HG02571 (cell line): Measurements from ENCODE around the gene NFAT5.

Source experiments
- ATAC-seq: cut with Tn5 transposase; IDR thresholded peaks from one replicate; pipeline ENCODE4 v1.9.1; 2021; ENCODE audit warnings: mild to moderate bottlenecking, moderate library complexity; ENCODE audit not compliant: unreplicated experiment

NFAT5 gene

GRCh38 chr16:69590590-69590989 is 24.8 kb downstream of the NFAT5 start:
- no peak for ATAC-seq

GRCh38 chr16:69593751-69594255 is 28.0 kb downstream of the NFAT5 start:
- ATAC-seq = no peak

- no peak for ATAC-seq
Observed at GRCh38 chr16:69595127-69596036, 29.6 kb downstream of the NFAT5 start.

DNA sequence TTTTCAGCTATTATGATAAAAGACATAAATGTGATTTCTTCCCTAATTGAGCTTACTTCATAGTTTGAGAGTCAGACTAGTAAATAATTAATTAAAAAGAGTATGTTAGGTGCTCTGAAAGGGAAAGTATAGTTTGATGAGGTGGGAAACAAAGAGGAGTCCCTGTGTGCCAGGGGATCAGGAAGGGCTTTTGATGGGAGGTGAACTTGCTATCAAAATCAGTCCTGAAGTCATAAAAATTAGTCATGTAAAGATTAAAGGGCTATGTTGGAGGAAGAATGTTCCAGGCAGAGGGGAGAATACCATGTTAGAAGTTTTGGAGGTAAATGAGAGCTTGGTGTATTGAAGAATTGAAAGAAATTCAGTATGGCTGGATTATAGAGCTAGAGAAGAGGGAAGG is 31.0 kb downstream of the NFAT5 start:
- no peak for ATAC-seq

GRCh38 chr16:69598045-69598444 is 32.3 kb downstream of the NFAT5 start:
- ATAC-seq = no peak

GRCh38 chr16:69599731-69600130 is 34.0 kb downstream of the NFAT5 start:
- ATAC-seq = no peak

DNA sequence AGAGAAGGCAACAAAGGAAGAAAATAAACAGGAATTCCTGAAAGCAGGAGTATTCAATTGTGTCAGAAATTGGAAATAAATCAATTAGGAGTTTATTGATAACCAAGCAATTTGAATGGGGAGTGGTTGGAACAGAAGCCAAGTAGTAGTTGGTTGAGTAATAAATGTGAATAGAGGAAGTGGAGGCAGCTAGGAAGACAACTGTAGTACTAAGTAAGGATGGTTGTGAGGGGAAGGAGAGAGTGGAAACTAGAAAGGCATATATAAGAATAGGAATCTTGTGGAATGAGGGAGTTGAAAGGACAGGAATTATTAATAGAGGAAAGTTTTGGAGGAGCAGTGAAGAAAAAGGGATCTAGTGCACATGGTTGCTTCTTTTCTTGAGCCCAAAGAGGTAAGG is 34.4 kb downstream of the NFAT5 start:
- ATAC-seq = no peak

GRCh38 chr16:69601250-69601649 is 35.5 kb downstream of the NFAT5 start:
- ATAC-seq = no peak

GRCh38 chr16:69606985-69607384 is 41.2 kb downstream of the NFAT5 start:
- no peak for ATAC-seq

- no peak for ATAC-seq
Observed at GRCh38 chr16:69607674-69608073, 41.9 kb downstream of the NFAT5 start.

DNA sequence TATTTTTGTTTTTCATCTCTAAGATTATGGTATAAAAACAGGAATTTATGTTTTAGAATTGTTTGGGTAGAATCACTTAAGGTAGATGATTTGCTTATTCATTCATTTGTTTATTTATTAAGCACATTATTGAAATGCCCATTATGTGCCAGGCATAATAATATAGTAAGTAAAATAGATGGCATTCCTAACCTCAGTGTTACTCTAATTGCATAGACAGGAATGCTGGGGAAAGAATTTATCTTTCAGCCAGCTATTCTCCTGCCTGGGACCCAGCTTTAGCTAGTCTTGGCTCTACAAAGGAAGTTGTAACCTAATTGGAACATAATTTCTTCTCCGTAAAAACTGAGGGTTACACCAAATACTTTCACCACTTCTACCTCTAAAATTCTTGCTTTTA is 44.6 kb downstream of the NFAT5 start:
- no peak for ATAC-seq

DNA sequence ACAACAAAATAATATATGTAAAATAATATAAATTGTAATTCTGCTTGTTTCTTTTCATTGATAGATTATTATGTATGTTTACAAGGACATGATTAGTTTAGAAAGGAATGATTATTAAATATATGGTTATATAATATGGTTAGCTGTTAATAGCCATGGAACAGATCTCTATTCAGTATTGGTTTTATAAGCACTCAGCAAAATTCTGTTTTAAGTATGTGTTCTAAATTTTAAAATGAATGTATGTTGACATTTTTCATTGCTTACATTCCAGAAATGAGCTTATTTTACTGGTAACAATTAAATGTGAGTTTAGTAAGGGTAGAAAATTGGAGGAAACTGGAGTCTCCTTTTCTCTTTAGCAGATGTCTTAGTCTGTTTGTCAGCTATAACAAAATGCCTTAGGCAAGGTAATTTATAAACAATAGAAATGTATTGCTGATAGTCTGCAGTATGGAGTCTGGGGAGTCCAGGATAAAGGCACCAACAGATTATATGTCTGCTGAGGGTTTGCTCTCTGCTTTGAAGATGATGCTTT is 45.4 kb downstream of the NFAT5 start:
- ATAC-seq = no peak

- no peak for ATAC-seq
Observed at GRCh38 chr16:69613378-69614154, 47.8 kb downstream of the NFAT5 start.

GRCh38 chr16:69615528-69615927 is 49.8 kb downstream of the NFAT5 start:
- no peak for ATAC-seq

- ATAC-seq = no peak
Observed at GRCh38 chr16:69616082-69616481, 50.3 kb downstream of the NFAT5 start.

- ATAC-seq = no peak
Observed at GRCh38 chr16:69618307-69618706, 52.5 kb downstream of the NFAT5 start.

- no peak for ATAC-seq
Observed at GRCh38 chr16:69618721-69619120, 53.0 kb downstream of the NFAT5 start.

DNA sequence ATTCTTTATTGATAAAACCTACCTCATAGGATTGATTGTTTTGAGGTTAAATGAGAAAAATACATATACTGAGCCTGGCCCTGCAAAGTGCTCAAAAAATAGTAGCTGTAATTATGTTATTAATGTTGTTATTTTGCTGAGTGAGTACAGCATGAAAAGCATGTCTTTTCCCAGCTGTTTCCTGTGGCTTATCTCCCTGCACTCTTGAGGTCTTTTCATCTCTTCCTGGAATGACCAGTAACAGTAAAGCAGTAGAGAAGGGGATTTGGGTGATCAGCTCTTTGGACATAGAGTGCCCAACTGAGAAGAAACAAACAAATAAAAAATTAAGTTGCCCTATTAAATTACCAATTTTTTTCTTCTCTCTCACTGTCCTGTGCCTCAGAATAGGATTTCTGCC is 53.7 kb downstream of the NFAT5 start:
- ATAC-seq = no peak

DNA sequence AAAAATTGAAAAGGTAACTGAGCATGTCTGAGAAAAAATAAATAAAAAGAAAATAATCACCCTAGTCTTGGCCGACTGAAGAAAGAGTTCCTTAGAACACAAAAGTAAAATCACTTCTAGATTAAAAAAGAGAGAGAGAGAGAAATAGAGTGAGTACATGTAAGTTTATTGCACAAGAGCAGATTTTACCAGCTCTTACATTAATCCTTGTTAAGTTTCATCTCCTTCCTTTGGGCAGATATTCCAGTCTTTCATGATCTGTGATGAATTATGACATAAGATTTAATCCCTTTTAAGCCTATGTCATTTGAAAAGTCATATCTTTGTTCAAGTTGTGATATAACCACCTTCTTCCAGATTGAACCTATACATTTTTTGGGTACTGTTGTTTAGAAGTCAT is 54.8 kb downstream of the NFAT5 start:
- no peak for ATAC-seq

DNA sequence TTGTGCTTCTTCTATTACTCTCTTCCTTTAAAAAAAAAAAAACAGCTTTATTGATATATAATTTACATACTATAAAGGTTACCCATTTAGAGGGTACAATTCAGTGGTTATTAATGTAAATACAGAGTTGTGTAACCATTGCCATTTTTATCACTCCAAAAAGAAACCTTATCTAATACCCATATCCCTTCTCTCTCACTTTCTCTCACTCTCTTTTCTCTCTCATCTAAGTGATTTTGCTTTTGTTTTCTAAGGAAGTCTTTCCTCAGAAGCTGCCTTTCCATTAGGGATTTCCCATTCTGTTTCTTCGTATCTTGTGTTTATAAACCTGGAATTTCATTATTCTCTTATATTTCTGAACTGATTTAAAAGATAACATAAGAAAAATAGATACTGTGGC is 55.5 kb downstream of the NFAT5 start:
- no peak for ATAC-seq

DNA sequence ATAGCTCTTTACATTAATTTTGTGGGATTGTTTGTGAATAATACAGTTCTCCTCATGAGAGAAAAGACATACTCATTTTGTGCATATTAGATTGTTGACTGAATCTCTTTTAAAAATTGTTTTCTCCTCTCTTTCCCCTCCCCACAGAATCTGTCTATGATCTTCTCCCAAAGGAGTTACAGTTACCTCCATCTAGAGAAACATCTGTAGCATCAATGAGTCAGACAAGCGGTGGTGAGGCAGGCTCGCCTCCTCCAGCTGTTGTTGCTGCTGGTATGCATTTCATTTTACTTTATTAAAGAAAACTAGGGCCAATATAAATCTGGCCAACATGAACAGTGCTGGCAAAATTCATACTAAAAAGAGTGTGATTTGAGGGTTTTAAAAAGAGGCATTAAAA is 60.5 kb downstream of the NFAT5 start:
- ATAC-seq = no peak

- ATAC-seq = no peak
Observed at GRCh38 chr16:69632828-69633227, 67.1 kb downstream of the NFAT5 start.
